ENCODE measurements around the gene FBN1. TPM values are rescaled to one million over a fixed set of nuclear protein-coding genes. Genes with fewer than 3 reads are reported as not detected.

FBN1 gene
- polyA plus RNA-seq, 3 donors: 80.9 to 104 (median 99.6) TPM

DNA sequence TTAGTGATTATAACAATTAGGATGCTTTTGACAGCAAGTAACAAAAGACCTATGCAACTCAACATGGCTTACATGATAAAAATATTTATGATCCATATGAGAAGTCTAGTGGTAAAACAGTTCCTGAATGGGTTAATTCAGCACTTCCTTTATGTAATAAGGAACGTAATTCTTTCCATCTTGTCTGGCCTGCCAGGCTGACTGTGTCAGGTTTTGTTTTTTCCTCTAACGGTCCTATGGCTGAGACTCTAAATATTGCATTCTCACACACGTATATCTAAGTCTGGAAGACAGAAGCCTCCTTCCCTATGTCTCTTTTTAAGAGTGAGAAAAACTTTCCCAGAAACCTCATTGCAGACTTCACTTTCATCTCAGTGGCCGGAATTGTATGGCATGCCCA lies 263.6 kb downstream of the FBN1 start:
- no peak for DNase-seq (ENCODE audit: low read depth in 3 of 3, low spot score in 2 of 3)

GRCh38 chr15:48380198-48380597 lies 265.3 kb downstream of the FBN1 start:
- DNase-seq (ENCODE audit: low read depth in 3 of 3, low spot score in 2 of 3): no peak

DNA sequence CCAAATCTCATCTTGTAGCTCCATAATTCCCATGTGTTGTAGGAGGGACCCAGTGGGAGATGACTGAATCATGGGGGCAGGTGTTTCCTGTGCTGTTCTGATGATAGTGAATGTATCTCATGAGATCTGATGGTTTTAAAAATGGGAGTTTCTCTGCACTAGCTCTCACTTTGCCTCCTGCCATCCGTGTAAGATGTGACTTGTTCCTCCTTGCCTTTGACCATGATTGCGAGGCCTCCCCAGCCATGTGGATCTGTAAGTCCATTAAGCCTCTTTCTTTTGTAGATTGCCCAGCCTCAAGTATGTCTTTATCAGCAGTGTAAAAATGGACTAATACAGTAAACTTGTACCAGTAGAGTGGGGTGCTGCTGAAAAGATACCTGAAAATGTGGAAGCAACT lies 269.7 kb downstream of the FBN1 start:
- DNase-seq (ENCODE audit: low read depth in 3 of 3, low spot score in 2 of 3): no peak

GRCh38 chr15:48374472-48374871 lies 271.0 kb downstream of the FBN1 start:
- no peak for DNase-seq (ENCODE audit: low read depth in 3 of 3, low spot score in 2 of 3)

DNA sequence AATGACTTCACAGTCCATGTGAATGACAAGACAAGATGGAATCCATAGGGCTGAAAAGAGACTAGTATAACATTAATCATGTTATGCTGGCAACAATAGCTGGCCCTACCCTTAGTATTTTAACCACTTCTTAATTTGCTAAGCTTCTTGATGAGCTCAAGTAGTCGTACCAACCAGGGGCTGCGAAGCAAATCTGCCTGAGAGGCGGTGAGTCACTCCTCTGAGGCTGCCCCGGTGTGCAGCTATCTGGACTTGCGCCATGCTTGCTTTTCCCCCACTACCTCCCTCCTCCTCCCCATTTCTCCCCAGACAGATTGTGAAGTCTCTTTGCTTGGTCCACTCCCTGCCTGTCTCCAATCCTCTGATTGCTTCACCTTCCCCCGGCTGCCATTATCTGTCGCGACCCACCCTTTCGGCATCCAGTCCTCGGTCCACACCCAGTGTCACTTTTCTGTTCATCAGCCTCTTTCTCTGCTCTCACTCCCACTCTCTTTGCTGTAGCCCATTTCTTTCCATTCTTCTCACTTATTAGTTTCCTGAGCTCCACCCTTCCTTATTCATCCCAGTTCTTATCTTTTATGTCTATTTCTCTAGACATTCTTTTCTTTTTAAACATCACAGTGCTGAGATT lies 271.6 kb downstream of the FBN1 start:
- DNase-seq (ENCODE audit: low read depth in 3 of 3, low spot score in 2 of 3): no peak

DNA sequence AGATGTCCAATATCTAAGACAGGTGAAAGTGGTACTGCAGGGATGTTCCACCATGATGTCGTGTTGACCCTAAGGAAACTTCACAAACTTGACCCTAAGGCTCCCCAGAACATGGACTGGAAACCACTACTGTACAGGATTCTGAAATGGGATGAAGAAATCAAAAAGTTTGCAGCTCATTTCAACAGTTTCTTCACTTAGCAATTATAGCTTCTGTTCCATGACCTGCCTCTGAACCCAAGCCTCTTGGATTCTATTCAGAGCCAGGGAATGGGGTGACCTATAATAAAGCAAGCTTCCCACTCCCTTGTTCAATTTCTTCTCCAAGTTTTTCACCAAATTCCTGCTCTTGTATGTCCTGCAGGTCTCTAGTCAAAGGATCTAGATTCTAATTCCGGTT lies 273.5 kb downstream of the FBN1 start:
- DNase-seq (ENCODE audit: low read depth in 3 of 3, low spot score in 2 of 3): no peak

- DNase-seq (ENCODE audit: low read depth in 3 of 3, low spot score in 2 of 3): no peak
These were observed 274.0 kb downstream of the FBN1 start for GRCh38 chr15:48371550-48371949.

GRCh38 chr15:48370460-48370859 lies 275.0 kb downstream of the FBN1 start:
- DNase-seq (ENCODE audit: low read depth in 3 of 3, low spot score in 2 of 3): no peak

- DNase-seq (ENCODE audit: low read depth in 3 of 3, low spot score in 2 of 3): no peak
These were observed 278.0 kb downstream of the FBN1 start for GRCh38 chr15:48367483-48367882.

DNA sequence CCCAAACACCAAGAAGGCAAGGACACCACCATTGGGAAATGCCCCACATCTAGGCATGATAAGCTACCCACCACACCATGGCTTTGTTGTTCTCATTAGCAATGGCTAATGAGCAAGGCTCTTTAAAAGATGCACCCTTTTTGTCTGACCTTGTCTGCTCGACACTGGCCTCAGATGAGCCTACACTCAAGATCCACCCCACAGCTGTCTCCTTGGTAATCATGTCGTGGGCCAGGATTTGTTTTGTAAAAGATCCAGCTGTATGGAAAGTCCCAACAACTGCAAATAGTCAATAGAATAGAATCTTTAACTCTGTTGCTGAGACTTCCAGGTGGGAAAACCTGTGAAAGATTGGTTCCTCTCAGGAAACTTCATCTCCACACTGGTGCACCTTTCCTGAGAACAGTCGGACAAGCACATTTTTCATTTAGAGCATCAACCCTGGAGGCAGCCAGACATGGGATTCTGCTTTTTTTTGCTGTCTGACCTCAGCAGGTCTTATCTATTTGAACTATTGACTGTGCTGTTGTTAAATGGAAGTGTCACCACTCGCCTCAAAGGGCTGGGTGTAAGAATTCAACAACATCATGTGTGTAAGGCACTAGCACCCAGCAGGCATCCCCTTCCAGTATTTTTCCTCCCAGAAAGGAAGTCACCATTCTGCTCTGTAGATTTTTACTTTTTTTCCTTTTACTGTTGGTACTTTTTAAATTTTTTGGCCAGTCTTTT lies 278.8 kb downstream of the FBN1 start:
- DNase-seq (ENCODE audit: low read depth in 3 of 3, low spot score in 2 of 3): no peak

- DNase-seq (ENCODE audit: low read depth in 3 of 3, low spot score in 2 of 3): no peak
These were observed 279.9 kb downstream of the FBN1 start for GRCh38 chr15:48365575-48365974.

DNA sequence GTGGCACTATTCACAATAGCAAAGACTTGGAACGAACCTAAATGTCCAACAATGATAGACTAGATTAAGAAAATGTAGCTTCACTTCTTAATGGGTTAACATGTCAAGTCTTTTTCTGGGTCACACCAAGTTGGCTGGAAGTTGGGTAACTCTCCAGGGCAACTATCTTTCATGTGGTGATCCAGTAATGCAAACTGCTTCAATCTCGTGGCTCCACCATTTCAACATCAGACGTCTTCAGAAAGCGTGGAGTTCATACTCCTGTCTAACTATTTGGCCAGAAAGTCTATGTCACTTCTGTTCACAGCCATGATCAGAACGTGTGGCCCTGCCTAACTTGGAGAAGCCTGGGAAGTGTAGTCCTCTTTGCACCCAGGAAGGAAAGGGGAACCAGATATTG lies 282.0 kb downstream of the FBN1 start:
- DNase-seq (ENCODE audit: low read depth in 3 of 3, low spot score in 2 of 3): no peak

DNA sequence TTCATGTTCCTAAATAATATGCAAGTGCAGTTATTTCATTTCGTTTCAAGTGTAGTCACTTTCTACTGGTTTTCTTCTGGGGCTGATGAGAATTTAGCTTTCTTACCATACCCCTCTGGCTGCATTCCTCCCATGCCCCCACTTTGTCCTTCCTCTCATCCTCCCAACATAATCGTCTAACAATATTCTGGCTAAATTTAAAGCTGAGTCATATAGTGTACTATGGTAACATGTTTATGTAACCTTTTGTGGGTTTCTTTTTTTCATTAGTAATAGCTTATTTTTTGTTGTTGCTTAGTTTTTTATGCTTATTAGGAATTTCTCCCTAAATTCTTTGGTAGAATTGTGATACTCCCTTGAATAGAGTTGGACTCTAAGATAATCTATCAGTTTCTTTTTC lies 283.8 kb downstream of the FBN1 start:
- no peak for DNase-seq (ENCODE audit: low read depth in 3 of 3, low spot score in 2 of 3)

- no peak for DNase-seq (ENCODE audit: low read depth in 3 of 3, low spot score in 2 of 3)
These were observed 284.7 kb downstream of the FBN1 start for GRCh38 chr15:48360841-48361240.

Other genes with a start within 250 kb of the FBN1 start
- gene CEP152, start 165.4 kb upstream of the FBN1 start, polyA plus RNA-seq (ENCODE audit: insufficient read length in 3 of 3): 1 to 10 TPM; 5.8 to 7.1 (median 6.5) TPM
- gene EID1, start 232.4 kb upstream of the FBN1 start, polyA plus RNA-seq (ENCODE audit: insufficient read length in 3 of 3): 100 to 1,000 TPM; 299 to 351 (median 313) TPM